H1 (cell line): Measurements from ENCODE around the gene TAF1B. TPM values are rescaled to one million over a fixed set of nuclear protein-coding genes. Genes with fewer than 3 reads are reported as not detected.

Experiments
- CTCF ChIA-PET: fragments of 300-600 bp; sonication (Branson Sonifier 250); formaldehyde crosslinking; loops from one replicate; lab custom pipeline; 2021; ENCODE audit not compliant: partially characterized antibody; lab: Charles Lee
- POLR2A ChIA-PET: fragments of 300-600 bp; sonication (Branson Sonifier 250); formaldehyde crosslinking; loops from one replicate; lab custom pipeline; 2021; ENCODE audit warnings: inconsistent platforms; ENCODE audit not compliant: partially characterized antibody; lab: Charles Lee
- DNase-seq, 2 experiments: peaks; one replicate each; pipeline versions ENCODE4 v3.0.0 to v3.0.0-alpha.2; 2010 to 2022; ENCODE audit warnings: low spot score in 2 of 2, low read depth in 1 of 2, mixed read lengths in 1 of 2
- FAIRE-seq: peaks from 2 replicates; lab custom pipeline; 2011; peaks lifted over from hg19 to GRCh38; lab: Jason Lieb, UNC
- H2AFZ ChIP-seq: 2 replicates; pipeline ENCODE4 v1.8.1; 2012; ENCODE audit warnings: low read length, inconsistent platforms
- H2AK5ac ChIP-seq: 2 replicates; pipeline ENCODE4 v1.6.1; 2013; ENCODE audit warnings: low read depth, low read length
- H2BK120ac ChIP-seq: replicated peaks from 2 replicates; pipeline ENCODE3; 2013; ENCODE audit warnings: low read depth, low read length, inconsistent platforms
- H2BK12ac ChIP-seq: 2 replicates; pipeline ENCODE4 v1.6.1; 2013; ENCODE audit warnings: low read depth, low read length
- H2BK15ac ChIP-seq: 2 replicates; pipeline ENCODE4 v1.6.1; 2013; ENCODE audit warnings: low read length
- H2BK20ac ChIP-seq: 2 replicates; pipeline ENCODE4 v1.6.1; 2013; ENCODE audit warnings: low read length
- H2BK5ac ChIP-seq: 2 replicates; pipeline ENCODE4 v1.6.1; 2013; ENCODE audit warnings: low read depth, low read length
- H3K14ac ChIP-seq: 2 replicates; pipeline ENCODE4 v1.6.1; 2013; ENCODE audit warnings: inconsistent platforms; ENCODE audit not compliant: insufficient read length
- H3K18ac ChIP-seq: 2 replicates; pipeline ENCODE4 v1.6.1; 2013; ENCODE audit warnings: low read length; ENCODE audit errors: extremely low read depth
- H3K23ac ChIP-seq: 2 replicates; pipeline ENCODE4 v1.6.1; 2013; ENCODE audit warnings: inconsistent platforms; ENCODE audit not compliant: insufficient read length
- H3K23me2 ChIP-seq: 2 replicates; pipeline ENCODE4 v1.6.1; 2013; ENCODE audit warnings: low read depth, low read length
- H3K27ac ChIP-seq: 2 replicates; pipeline ENCODE4 v1.6.1; 2011; ENCODE audit warnings: low read depth, low read length, inconsistent platforms
- H3K27me3 ChIP-seq, 4 experiments: replicated peaks in 1 of 4; 1 replicate in 1 of 4; 2 replicates in 3 of 4; pipeline versions ENCODE4 v1.6.1 to v1.8.1; 2011 to 2013; ENCODE audit warnings: low read length in 3 of 4, mild to moderate bottlenecking in 3 of 4, inconsistent platforms in 2 of 4, mixed read lengths in 2 of 4, moderate library complexity in 1 of 4; ENCODE audit not compliant: control insufficient read depth in 3 of 4, insufficient read depth in 3 of 4; ENCODE audit errors: extremely low read depth in 1 of 4
- H3K36me3 ChIP-seq, 4 experiments: 2 replicates each; pipeline versions ENCODE4 v1.6.1 to v1.8.1; 2011 to 2013; ENCODE audit warnings: mild to moderate bottlenecking in 4 of 4, low read length in 3 of 4, moderate library complexity in 2 of 4, control low read depth in 1 of 4, inconsistent platforms in 1 of 4; ENCODE audit not compliant: insufficient read depth in 4 of 4, control insufficient read depth in 2 of 4
- H3K4ac ChIP-seq: replicated peaks from 2 replicates; pipeline ENCODE3; 2013; ENCODE audit warnings: low read length, low read depth, mixed read lengths, inconsistent platforms; ENCODE audit not compliant: insufficient read length
- H3K4me1 ChIP-seq, 4 experiments: replicated peaks in 1 of 4; 1 replicate in 1 of 4; 2 replicates in 3 of 4; pipeline versions ENCODE4 v1.6.1 to v1.8.1; 2011 to 2013; ENCODE audit warnings: low read length in 3 of 4, inconsistent platforms in 2 of 4, mixed read lengths in 1 of 4; ENCODE audit not compliant: insufficient read depth in 4 of 4, control insufficient read depth in 3 of 4
- H3K4me2 ChIP-seq, 2 experiments: 2 replicates each; pipeline versions ENCODE4 v1.6.1 to v1.8.1; 2011 to 2013; ENCODE audit warnings: low read depth in 2 of 2, low read length in 2 of 2, control low read depth in 1 of 2, inconsistent platforms in 1 of 2, mild to moderate bottlenecking in 1 of 2; ENCODE audit not compliant: insufficient read depth in 1 of 2
- H3K4me3 ChIP-seq, 4 experiments: fragments of 200-600, 300-600 bp in 1 of 4; sonication (generic), shearing (Covaris generic), sonication (Bioruptor Twin) in 1 of 4; 2 replicates each; pipeline versions ENCODE4 v1.5.1 to v1.8.1; 2011 to 2016; ENCODE audit warnings: low read length in 4 of 4, low read depth in 3 of 4, control low read depth in 2 of 4, inconsistent platforms in 2 of 4, mild to moderate bottlenecking in 2 of 4, mixed read lengths in 1 of 4, moderate library complexity in 1 of 4; ENCODE audit not compliant: insufficient read depth in 2 of 4; ENCODE audit errors: extremely low read depth in 1 of 4
- H3K56ac ChIP-seq: replicated peaks from 2 replicates; pipeline ENCODE3; 2013; ENCODE audit warnings: low read depth, mild to moderate bottlenecking, mixed read lengths, low read length, inconsistent platforms; ENCODE audit not compliant: insufficient read length
- H3K79me1 ChIP-seq: 2 replicates; pipeline ENCODE4 v1.6.1; 2013; ENCODE audit warnings: low read depth, low read length, control low read depth
- H3K79me2 ChIP-seq, 2 experiments: 2 replicates each; pipeline versions ENCODE4 v1.6.1 to v1.8.1; 2012 to 2013; ENCODE audit warnings: low read length in 2 of 2, mild to moderate bottlenecking in 2 of 2, inconsistent platforms in 1 of 2; ENCODE audit not compliant: insufficient read depth in 2 of 2, control insufficient read depth in 1 of 2
- H3K9ac ChIP-seq, 4 experiments: replicated peaks in 1 of 4; 1 replicate in 1 of 4; 2 replicates in 3 of 4; pipeline versions ENCODE4 v1.6.1 to v1.8.1; 2011 to 2013; ENCODE audit warnings: low read depth in 3 of 4, low read length in 3 of 4, control low read depth in 2 of 4, mild to moderate bottlenecking in 2 of 4, moderate library complexity in 2 of 4, inconsistent platforms in 1 of 4; ENCODE audit errors: extremely low read depth in 1 of 4
- H3K9me3 ChIP-seq, 2 experiments: 2 replicates each; pipeline versions ENCODE4 v1.6.1 to v1.8.1; 2012 to 2013; ENCODE audit warnings: mild to moderate bottlenecking in 2 of 2, moderate library complexity in 2 of 2, control low read depth in 1 of 2, inconsistent platforms in 1 of 2, low read depth in 1 of 2, low read length in 1 of 2, mixed read lengths in 1 of 2; ENCODE audit not compliant: insufficient read depth in 2 of 2
- H4K20me1 ChIP-seq, 2 experiments: replicated peaks in 1 of 2; 2 replicates each; pipeline versions ENCODE3 to v1.8.1; 2011 to 2013; ENCODE audit warnings: inconsistent platforms in 2 of 2, low read length in 2 of 2, mild to moderate bottlenecking in 1 of 2; ENCODE audit not compliant: insufficient read depth in 2 of 2, control insufficient read depth in 1 of 2
- H4K5ac ChIP-seq: 2 replicates; pipeline ENCODE4 v1.6.1; 2013; ENCODE audit warnings: low read length, low read depth, mixed read lengths, inconsistent platforms; ENCODE audit not compliant: insufficient read length
- H4K8ac ChIP-seq: 2 replicates; pipeline ENCODE4 v1.8.0; 2013; ENCODE audit warnings: mild to moderate bottlenecking, moderate library complexity, low read length, inconsistent platforms; ENCODE audit not compliant: insufficient read depth; ENCODE audit errors: extremely low read depth
- H4K91ac ChIP-seq: replicated peaks from 2 replicates; pipeline ENCODE3; 2013; ENCODE audit warnings: low read length, mixed read lengths, inconsistent platforms; ENCODE audit not compliant: insufficient read length
- CBX8 ChIP-seq: fragments of 300-800, 300-1000 bp; sonication (generic); IDR thresholded peaks from 2 replicates; pipeline ENCODE4 v1.7.1; 2016; ENCODE audit warnings: low read depth, low read length, borderline replicate concordance
- KDM5A ChIP-seq: fragments of 200-600 bp; IDR thresholded peaks from 2 replicates; pipeline ENCODE4 v1.7.1; 2012; ENCODE audit warnings: mild to moderate bottlenecking, low read length, inconsistent platforms, mixed read lengths
- RNF2 ChIP-seq: fragments of 200-900, 300-1000 bp; sonication (generic); IDR thresholded peaks from 2 replicates; pipeline ENCODE4 v1.7.1; 2016; ENCODE audit warnings: borderline replicate concordance, low read depth, mild to moderate bottlenecking, antibody characterized with exemption, low read length; ENCODE audit not compliant: poor library complexity, severe bottlenecking; ENCODE audit errors: missing control alignments
- ZNF274 ChIP-seq: IDR thresholded peaks from 2 replicates; pipeline ENCODE4 v1.7.0; 2012; ENCODE audit warnings: low read length, borderline replicate concordance; ENCODE audit errors: extremely low read depth
- WGBS, 2 experiments: shearing (Covaris generic) in 1 of 2; methylation state at CpG; one replicate each; pipeline versions ENCODE4 v1.1.6 to v1.1.7; 2013 to 2015; ENCODE audit warnings: low lambda C conversion rate in 2 of 2, mixed read lengths in 2 of 2, inconsistent platforms in 1 of 2, low coverage in 1 of 2, missing lambda C conversion rate in 1 of 2; ENCODE audit not compliant: insufficient replicate concordance in 2 of 2, insufficient coverage in 1 of 2, insufficient read length in 1 of 2; ENCODE audit errors: extremely low coverage in 1 of 2, missing lambda C conversion rate in 1 of 2; 5-methylcytosine and 5-hydroxymethylcytosine counted together
- polyA plus RNA-seq, 7 experiments: library from polyadenylated mRNA; depleted of rRNA in 3 of 7; stranded (reverse) in 5 of 7; unstranded in 2 of 7; fragments of >200 nt in 5 of 7; fragments of 200-250 nt in 2 of 7; gene quantifications; 1 replicate in 5 of 7; 2 replicates in 1 of 7; 4 replicates in 1 of 7; pipeline versions ENCODE4 v1.2.1 to v1.2.3, GENCODE V29; 2011 to 2013; ENCODE audit warnings: missing spikeins in 2 of 7, mixed read lengths in 2 of 7
- total RNA-seq: library from RNA; stranded (reverse); fragmentation: NEBNext Ultra II Directional; extraction: Animal tissue kit (Norgen Biotek cat#: 25700); gene quantifications from 2 replicates; pipeline ENCODE4 v1.2.1, GENCODE V29; 2021

Gene TAF1B
- total and polyA plus RNA-seq, 2 of the 8 experiments (the other 6 are each of a cell fraction or from before 2014, with no cell fraction given) = 6.6 to 25.2 TPM

DNA sequence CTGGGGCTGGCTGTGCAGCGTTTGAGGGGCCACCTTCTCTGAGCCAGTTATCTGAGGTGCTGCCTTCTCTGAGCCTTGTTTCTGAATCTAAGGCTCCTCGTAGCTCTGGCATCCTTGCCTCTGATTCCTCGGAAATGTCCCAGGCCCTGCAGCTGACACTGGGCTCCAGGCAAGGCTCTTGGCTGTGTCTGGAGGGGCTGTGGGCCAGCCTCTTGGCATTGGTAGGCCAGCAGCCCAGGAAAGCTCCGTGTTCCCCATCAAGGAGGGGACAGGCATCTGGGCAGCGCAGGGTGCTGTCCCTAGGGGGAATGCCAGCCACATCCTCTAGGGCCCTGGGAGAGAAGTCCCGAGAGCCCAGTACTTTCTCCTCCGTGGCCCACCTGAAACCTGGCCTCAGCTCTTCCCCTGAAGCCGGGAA is 40.7 kb upstream of the TAF1B start:
- Histone ChIP-seq H3K23ac (no peak overlapping the region), H2AK5ac (no peak overlapping the region), H3K36me3 (no peaks in the 10 kb centered on the region), H2BK12ac (no peak overlapping the region), H3K4ac (no peak overlapping the region), H2BK5ac (no peak overlapping the region), H3K9ac (no peak overlapping the region), H3K56ac (no peak overlapping the region), H3K79me1 (no peaks in the 10 kb centered on the region), H3K23me2 (no peaks in the 10 kb centered on the region), H4K20me1 (no peaks in the 10 kb centered on the region), H3K27ac (no peak overlapping the region), H2AFZ (no peak overlapping the region), H2BK20ac (no peak overlapping the region), H3K14ac (no peak overlapping the region), H4K8ac (no peak overlapping the region), H3K9me3 (no peaks in the 10 kb centered on the region), H3K4me1 (peaks cover 0 to 4% (median 1%) of the 10 kb centered on the region in 4 experiments; a peak in 4 of 7 replicates)
- POLR2A ChIA-PET = no interaction called here
- DNase-seq = no peak
- 85% methylated on average over 8 of the region's 8 CpGs; no CpG with 5 or more reads in 1 of the 2 experiments for WGBS, 2 experiments
- FAIRE-seq = no peak
- TF ChIP-seq ZNF274 = no peak
- TF ChIP-seq KDM5A = no peak
- TF ChIP-seq CBX8 = no peak
- no peak for TF ChIP-seq RNF2
- TF ChIP-seq, all 59 proteins: peak for 0
- no peak overlapping the region for H2BK120ac ChIP-seq
- H3K4me3 ChIP-seq = no peak overlapping the region
- H3K27me3 ChIP-seq = no peaks in the 10 kb centered on the region
- H3K4me2 ChIP-seq = no peak overlapping the region
- H4K5ac ChIP-seq = no peak overlapping the region
- no peak overlapping the region for H4K91ac ChIP-seq
- H3K18ac ChIP-seq = no peak overlapping the region
- CTCF ChIA-PET = interaction anchor here (0.5 to 13.3 kb wide), 8 partner anchors 12 to 295 kb away, joined by 3 to 118 read pairs (median 6); no protein-coding TSS in a partner anchor
- no peaks in the 10 kb centered on the region for H3K79me2 ChIP-seq
- no peak overlapping the region; the same call in 1 of the 2 replicates for H2BK15ac ChIP-seq
